Measurements from ENCODE around the gene SH3GL1.

SH3GL1 gene

GRCh38 chr19:4431808-4432674 lies 31.7 kb upstream of the SH3GL1 start:
- no peak for ATAC-seq
- no peak for TF ChIP-seq TOX (CRISPR knock-in tag; IDR thresholded peaks at IDR 0.05; ENCODE audit: borderline replicate concordance)
- no peak for TF ChIP-seq ZFP30 (CRISPR knock-in tag; IDR thresholded peaks at IDR 0.05)
- no peak for TF ChIP-seq ZNF8 (CRISPR knock-in tag; IDR thresholded peaks at IDR 0.05)
- no peak for TF ChIP-seq BACH2 (CRISPR knock-in tag; IDR thresholded peaks at IDR 0.05; ENCODE audit: borderline replicate concordance)
- TF ChIP-seq, protein P1, sequence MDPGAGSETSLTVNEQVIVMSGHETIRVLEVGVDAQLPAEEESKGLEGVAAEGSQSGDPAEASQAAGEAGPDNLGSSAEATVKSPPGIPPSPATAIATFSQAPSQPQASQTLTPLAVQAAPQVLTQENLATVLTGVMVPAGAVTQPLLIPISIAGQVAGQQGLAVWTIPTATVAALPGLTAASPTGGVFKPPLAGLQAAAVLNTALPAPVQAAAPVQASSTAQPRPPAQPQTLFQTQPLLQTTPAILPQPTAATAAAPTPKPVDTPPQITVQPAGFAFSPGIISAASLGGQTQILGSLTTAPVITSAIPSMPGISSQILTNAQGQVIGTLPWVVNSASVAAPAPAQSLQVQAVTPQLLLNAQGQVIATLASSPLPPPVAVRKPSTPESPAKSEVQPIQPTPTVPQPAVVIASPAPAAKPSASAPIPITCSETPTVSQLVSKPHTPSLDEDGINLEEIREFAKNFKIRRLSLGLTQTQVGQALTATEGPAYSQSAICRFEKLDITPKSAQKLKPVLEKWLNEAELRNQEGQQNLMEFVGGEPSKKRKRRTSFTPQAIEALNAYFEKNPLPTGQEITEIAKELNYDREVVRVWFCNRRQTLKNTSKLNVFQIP (CRISPR knock-in tag; IDR thresholded peaks at IDR 0.05; ENCODE audit: borderline replicate concordance, low read depth), result no peak
- TF ChIP-seq PATZ1 (CRISPR knock-in tag; IDR thresholded peaks at IDR 0.05; ENCODE audit: borderline replicate concordance), result no peak
- no peak for TF ChIP-seq ISL1 (CRISPR knock-in tag; IDR thresholded peaks at IDR 0.05)
- TF ChIP-seq ARNTL (CRISPR knock-in tag; IDR thresholded peaks at IDR 0.05; ENCODE audit: borderline replicate concordance, low read depth), result no peak
- no peak for TF ChIP-seq OSR1 (CRISPR knock-in tag; IDR thresholded peaks at IDR 0.05)
- TF ChIP-seq SNAI2 (CRISPR knock-in tag; IDR thresholded peaks at IDR 0.05), result no peak
- no peak for TF ChIP-seq ZC3H10 (CRISPR knock-in tag; IDR thresholded peaks at IDR 0.05)
- TF ChIP-seq GLIS3 (CRISPR knock-in tag; IDR thresholded peaks at IDR 0.05), result no peak
- TF ChIP-seq PPARA (CRISPR knock-in tag; IDR thresholded peaks at IDR 0.05; ENCODE audit: borderline replicate concordance), result no peak

- TF ChIP-seq ZNF565 (CRISPR knock-in tag; conservative IDR thresholded peaks at IDR 0.05; ENCODE audit: low read depth), result no peak
- TF ChIP-seq ZFP3 (CRISPR knock-in tag; IDR thresholded peaks at IDR 0.05), result no peak
- no peak for ATAC-seq
Measured at GRCh38 chr19:4431296-4431695, 30.9 kb upstream of the SH3GL1 start.

DNA sequence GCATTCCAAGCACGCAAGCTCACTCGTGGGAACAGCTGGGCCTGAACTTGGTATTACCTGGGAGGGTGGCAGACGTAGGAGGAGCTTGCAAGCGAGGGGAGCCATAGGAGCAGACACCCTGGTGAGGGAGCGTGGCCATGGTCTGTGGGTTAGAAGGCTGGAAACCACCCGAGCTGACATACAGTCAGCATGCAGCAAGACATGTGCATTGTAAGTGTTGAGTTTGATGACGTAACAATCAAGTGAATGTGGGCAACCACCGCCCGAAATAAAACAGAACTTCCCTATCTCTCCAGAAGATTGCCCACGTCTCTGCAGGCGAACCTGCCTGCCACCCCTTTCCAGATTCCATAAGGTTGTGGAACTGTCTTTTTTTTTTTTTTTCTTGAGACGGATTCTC lies 30.4 kb upstream of the SH3GL1 start:
- TF ChIP-seq ZNF70 (CRISPR knock-in tag; IDR thresholded peaks at IDR 0.05) (no peak), BACH2 (CRISPR knock-in tag; IDR thresholded peaks at IDR 0.05; ENCODE audit: borderline replicate concordance) (no peak), ISL1 (CRISPR knock-in tag; IDR thresholded peaks at IDR 0.05) (no peak), PATZ1 (CRISPR knock-in tag; IDR thresholded peaks at IDR 0.05; ENCODE audit: borderline replicate concordance) (no peak), ARNTL (CRISPR knock-in tag; IDR thresholded peaks at IDR 0.05; ENCODE audit: borderline replicate concordance, low read depth) (no peak), PPARA (CRISPR knock-in tag; IDR thresholded peaks at IDR 0.05; ENCODE audit: borderline replicate concordance) (no peak), ZFP3 (CRISPR knock-in tag; IDR thresholded peaks at IDR 0.05) (no peak), SNAI2 (CRISPR knock-in tag; IDR thresholded peaks at IDR 0.05) (no peak), ESRRG (CRISPR knock-in tag; IDR thresholded peaks at IDR 0.05) (no peak), OSR1 (CRISPR knock-in tag; IDR thresholded peaks at IDR 0.05) (no peak), ZFP30 (CRISPR knock-in tag; IDR thresholded peaks at IDR 0.05) (no peak), CSDC2 (CRISPR knock-in tag; IDR thresholded peaks at IDR 0.05) (no peak)
- TF ChIP-seq, protein P2, sequence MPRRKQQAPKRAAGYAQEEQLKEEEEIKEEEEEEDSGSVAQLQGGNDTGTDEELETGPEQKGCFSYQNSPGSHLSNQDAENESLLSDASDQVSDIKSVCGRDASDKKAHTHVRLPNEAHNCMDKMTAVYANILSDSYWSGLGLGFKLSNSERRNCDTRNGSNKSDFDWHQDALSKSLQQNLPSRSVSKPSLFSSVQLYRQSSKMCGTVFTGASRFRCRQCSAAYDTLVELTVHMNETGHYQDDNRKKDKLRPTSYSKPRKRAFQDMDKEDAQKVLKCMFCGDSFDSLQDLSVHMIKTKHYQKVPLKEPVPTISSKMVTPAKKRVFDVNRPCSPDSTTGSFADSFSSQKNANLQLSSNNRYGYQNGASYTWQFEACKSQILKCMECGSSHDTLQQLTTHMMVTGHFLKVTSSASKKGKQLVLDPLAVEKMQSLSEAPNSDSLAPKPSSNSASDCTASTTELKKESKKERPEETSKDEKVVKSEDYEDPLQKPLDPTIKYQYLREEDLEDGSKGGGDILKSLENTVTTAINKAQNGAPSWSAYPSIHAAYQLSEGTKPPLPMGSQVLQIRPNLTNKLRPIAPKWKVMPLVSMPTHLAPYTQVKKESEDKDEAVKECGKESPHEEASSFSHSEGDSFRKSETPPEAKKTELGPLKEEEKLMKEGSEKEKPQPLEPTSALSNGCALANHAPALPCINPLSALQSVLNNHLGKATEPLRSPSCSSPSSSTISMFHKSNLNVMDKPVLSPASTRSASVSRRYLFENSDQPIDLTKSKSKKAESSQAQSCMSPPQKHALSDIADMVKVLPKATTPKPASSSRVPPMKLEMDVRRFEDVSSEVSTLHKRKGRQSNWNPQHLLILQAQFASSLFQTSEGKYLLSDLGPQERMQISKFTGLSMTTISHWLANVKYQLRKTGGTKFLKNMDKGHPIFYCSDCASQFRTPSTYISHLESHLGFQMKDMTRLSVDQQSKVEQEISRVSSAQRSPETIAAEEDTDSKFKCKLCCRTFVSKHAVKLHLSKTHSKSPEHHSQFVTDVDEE (CRISPR knock-in tag; IDR thresholded peaks at IDR 0.05), result no peak
- TF ChIP-seq, protein P3, sequence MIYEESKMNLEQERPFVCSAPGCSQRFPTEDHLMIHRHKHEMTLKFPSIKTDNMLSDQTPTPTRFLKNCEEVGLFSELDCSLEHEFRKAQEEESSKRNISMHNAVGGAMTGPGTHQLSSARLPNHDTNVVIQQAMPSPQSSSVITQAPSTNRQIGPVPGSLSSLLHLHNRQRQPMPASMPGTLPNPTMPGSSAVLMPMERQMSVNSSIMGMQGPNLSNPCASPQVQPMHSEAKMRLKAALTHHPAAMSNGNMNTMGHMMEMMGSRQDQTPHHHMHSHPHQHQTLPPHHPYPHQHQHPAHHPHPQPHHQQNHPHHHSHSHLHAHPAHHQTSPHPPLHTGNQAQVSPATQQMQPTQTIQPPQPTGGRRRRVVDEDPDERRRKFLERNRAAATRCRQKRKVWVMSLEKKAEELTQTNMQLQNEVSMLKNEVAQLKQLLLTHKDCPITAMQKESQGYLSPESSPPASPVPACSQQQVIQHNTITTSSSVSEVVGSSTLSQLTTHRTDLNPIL (CRISPR knock-in tag; IDR thresholded peaks at IDR 0.05; ENCODE audit: low read depth), result no peak
- ATAC-seq, result no peak

All from SK-N-SH treated with all-trans-retinoic acid at 6 μM for 48 hours (cell line).